ENCODE measurements around the gene LDLRAD3.

DNA sequence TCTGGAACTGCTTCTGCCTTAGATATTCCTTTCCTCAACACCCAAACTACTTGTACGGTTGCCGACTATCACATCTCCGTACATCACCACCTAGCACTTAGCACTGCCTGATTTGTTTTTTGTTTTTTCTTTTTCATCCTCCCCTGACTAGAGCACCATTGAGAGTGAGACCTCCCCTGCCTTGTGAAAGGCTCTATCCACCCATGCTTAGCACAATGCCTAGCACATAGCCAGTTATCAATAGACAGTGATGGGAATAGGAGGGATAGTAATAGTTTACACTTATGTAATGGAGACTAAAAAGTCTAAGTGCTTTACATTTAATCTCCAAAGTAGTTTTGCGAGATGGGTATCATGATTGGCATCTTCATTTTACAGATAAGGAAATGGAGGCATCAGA lies 115.8 kb downstream of the LDLRAD3 start:
- TF ChIP-seq ARNTL (CRISPR knock-in tag; IDR thresholded peaks at IDR 0.05; ENCODE audit: borderline replicate concordance, low read depth) (no peak), RARB (CRISPR knock-in tag; IDR thresholded peaks at IDR 0.05) (no peak)

Data from SK-N-SH treated with all-trans-retinoic acid at 6 μM for 48 hours (cell line).